Endometrial microvascular endothelial cells (primary cell): ENCODE results near the gene PLB1. TPM values are rescaled to one million over a fixed set of nuclear protein-coding genes. Genes with fewer than 3 reads are reported as not detected.
"Not testable (repeated sequence)": the region's sequence is repeated elsewhere in the genome, so short reads cannot be mapped to it uniquely, and the experiment has no call there.

ENCODE experiments used
- in situ Hi-C: cut with HindIII; loops from 2 replicates; pipeline ENCODE4 v1.10.0; 2017; ENCODE audit warnings: low sequenced_read_pairs, low pct_unique_long_range_greater_than_20kb; ENCODE audit errors: inconsistent ontology term
- total RNA-seq: library from RNA; depleted of rRNA; stranded (reverse); fragments of >200 nt; gene quantifications from one replicate; pipeline ENCODE4 v1.2.3, GENCODE V29; 2015; ENCODE audit errors: inconsistent ontology term

PLB1 gene
- total RNA-seq, 1 donor from 2014 or later, result 8.9 TPM

DNA sequence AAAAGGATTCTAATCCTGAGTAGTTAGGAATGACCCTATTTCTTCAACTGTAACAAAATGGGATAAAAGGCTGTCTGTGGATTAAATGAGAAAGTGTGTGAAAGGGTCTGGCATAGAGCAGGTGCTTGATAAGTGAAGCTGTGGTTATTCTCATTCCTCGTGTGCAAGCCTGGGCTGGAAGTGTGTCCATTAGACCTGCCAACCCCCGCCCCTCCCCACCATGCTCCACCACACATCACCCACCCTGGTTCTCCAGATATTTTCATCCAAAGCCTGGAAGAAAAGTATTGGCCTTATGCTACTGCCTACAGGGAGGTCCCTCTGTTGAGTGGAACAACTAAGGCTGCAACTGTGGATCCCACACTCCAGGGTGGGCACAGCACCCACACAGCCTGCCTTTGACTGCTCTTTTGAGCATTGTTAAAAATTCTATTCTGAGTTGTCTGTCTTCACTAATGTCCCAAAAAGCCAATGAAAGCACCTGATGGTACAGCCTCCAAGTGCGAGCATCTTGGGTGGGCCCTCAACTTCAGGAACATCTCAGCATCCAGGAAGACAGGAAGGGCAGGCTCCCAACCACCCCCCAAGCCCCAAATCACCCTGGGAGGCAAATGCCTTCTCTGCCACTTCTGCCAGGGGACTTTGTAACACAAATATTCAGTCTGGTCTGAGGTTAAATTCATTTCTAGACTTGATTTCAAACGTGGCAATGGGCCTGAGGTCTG lies 153.0 kb downstream of the PLB1 start:
- in situ Hi-C loops, result no loop called here

DNA sequence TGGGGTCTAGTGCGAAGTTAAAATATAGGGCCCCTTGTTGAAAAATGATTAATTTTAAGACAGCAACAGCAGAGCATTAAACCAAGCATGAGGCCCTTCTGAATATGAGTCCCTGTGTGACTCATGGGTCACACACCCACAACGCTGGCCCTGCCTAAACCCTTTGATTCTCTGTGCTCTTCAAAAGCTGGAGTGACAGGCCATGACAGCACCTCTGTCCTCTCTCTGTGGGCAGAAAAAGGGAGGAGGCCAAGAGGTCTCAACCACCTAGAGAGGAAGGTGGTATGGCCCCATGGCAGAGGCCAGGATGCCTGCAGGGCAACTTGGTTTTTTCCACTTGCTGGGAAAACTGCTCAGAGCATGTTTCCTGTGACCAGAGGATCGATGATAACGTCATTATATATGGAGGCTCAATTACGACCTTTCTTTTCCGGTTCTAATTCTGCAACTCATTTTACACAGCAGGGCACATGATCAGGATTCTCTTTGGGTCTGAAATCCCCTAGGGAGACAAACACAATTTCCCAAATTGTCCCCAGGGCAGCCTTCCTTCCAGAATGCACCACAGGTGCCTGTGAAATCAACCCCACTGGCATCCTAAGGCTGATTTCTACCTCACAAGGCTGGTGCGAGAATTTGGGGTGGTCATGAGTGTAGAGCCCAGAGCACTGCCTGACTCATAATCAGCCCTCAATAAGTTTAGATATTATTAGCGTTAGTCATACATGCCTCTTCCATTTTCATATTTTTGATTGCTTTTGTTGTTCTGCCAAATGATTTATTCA lies 153.8 kb downstream of the PLB1 start:
- in situ Hi-C loops, result no loop called here

DNA sequence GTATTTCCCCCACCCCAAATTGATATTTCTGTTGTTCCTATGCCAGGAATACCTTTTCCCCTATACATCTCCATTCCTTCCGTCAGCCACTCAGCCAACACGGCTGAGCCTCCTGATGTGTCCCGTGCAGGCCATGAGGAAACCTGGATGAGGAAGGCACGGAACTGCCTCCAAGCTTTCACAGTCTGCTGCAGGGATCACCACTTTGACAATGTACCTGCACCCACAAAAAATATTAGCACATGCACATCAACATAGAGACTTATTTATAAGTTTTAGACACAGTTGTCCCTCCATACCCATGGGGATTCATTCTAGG lies 154.4 kb downstream of the PLB1 start:
- in situ Hi-C loops, result no loop called here

DNA sequence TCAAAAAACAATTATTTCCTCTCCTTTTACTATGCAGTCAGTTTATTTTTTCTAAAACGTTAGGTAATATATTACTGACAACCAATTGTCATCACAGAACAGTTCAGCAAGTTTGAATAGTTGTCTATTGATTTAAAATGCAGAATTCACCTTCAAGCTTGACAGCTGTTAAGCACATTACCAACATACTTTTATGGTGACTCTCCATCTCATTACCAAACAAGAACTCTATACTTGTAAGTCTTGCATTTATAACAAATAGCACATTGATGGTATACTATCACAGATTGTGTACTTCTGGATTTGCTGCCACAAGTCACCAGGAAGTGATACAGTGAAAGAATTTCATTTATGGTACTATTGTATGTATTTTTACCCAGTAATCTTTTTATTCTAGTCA lies 156.4 kb downstream of the PLB1 start:
- in situ Hi-C loops, result no loop called here

DNA sequence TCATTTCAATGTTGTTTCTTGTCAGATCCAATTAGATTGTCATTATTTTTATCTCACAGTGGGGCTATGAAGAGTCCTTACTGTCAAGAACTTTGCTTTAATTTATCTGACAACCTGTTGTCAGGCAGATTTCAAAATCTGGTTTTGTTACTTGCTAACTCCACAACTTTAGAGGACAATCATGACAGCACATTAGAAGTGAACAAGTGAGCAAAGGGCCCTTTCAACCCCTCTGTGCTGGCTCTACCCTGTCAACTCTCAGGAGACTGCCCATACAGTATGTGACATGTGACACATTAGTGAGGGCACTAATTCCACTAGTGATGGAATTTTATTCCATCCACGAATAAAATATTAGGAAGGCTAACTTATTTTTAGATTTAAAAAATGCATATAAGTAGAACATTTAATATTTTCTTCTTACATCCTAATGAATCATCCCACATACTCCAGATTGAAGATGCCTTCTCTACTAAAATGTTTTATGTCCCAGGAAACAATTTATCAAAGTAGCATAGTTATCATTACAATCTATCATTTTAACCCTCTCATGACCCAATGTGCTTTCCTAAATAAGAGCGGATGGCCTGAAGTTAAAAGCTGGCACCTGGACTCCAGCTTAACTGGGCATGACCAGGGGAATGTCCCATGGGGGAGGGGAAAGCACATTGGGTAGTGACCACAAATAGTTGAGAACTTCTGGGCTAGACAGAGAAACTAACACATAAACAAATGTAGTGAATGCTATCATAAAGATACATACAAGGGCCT lies 158.2 kb downstream of the PLB1 start:
- in situ Hi-C loops, result no loop called here

- in situ Hi-C loops, result no loop called here
Measured at GRCh38 chr2:28654663-28655320, 158.9 kb downstream of the PLB1 start.

DNA sequence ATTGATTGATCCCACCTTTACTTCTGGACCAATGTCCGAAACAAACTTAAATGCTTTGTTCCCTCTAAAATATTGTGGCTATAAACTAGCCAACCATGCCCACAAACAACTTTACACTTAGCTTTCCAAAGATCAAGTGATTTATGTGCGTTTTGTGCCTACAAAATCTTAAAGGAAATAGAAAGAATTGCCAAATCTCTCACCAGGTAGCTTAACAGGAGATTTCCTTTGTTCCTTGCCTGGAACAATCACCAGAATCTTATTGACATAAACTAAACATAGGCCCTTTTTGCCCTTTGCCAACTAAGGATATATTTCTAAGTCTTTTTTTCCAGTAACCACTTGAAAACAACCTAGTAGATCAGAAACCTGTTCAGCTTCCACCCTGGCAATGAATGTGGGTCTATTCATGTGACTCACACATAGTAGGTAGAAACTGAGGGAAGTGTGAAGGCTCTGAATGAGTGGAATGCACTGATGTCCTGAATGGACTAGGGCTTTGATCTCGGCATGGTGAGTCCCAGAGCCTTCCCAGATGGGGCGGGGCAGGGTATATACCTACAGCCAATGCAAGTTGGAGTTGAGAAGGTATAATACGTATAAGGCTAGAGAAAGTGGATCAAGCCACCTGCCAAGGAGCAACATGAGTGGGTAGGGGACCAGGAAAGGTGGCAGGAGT lies 161.2 kb downstream of the PLB1 start:
- in situ Hi-C loops, result no loop called here

GRCh38 chr2:28658369-28658768 lies 162.5 kb downstream of the PLB1 start:
- in situ Hi-C loops, result no loop called here

- in situ Hi-C loops, result no loop called here
Measured at GRCh38 chr2:28659127-28659526, 163.3 kb downstream of the PLB1 start.

- in situ Hi-C loops, result no loop called here
Measured at GRCh38 chr2:28661589-28662001, 165.7 kb downstream of the PLB1 start.

DNA sequence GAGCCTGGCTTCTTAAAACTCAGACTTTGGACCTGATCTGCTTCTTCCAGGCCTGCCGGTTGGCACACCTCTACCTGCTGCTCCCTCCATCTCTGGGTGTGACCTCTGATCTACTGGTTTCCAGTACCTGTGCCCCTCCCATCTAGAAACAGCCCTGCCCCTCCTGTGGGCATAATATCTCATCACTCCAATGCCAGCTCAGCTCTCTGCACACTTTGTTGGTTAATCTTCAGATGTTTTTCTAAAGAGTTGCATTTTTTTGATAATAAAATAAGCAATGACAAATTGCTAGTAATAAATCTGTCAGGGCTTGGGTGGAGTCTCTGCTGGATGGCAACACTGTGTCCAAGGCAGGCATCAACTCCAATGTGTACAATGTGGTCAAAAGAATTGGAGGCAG lies 166.2 kb downstream of the PLB1 start:
- in situ Hi-C loops, result no loop called here

- in situ Hi-C loops, result no loop called here
Measured at GRCh38 chr2:28662468-28663181, 166.8 kb downstream of the PLB1 start.

DNA sequence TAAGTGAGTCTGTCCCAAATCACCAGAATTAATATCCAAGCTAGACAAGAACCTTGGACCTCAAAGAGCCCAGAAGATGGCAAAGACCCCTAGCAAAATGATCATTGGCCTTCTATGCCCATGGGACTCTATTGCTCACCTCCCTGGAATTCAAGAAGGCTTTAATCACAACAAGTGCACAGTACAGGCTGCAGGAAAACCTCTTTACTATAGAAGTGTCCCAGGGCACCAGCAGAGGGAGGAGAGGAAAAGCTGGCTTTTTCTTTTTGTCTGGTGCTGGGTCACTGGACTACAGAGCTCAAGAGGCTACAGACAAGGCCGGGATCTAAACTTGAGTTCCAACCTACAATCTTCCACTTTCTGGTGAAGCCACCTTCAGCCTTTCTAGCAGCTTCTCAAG lies 167.5 kb downstream of the PLB1 start:
- in situ Hi-C loops, result no loop called here

DNA sequence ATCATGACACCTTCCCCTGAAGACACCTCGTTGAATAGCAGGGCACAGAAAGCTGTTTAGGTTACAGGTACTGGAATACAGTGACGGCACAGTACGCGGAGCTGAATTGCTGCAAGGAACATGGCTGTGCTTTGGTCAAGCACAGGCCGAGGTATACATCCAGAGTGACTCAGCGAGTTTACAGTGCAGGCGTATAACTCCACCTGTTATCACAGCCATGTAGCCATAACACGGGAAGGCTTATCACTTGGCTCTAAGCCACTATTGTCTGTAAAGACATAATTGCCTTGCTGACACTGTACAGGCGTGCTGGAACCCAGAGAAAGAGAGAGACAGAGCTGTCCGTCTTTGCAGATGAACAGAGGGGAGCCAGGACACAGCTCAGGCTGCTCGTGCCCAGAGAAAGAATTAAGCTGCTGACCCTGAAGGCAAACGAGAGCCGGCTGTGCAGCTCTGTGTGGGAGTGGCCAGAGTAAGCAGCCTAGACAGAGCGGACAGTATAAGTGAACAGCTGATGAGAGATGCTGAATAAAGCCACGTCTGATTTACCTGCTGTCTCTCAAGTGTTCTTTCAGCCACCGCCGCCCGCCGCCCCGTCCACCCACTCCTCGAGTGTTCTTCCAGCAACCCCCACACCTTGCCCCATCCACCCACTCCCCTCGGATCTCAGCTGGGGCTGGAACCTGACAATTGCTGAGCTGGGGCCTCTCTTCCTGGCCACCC lies 168.4 kb downstream of the PLB1 start:
- in situ Hi-C loops, result no loop called here

- in situ Hi-C loops, result no loop called here
Measured at GRCh38 chr2:28665041-28665704, 169.3 kb downstream of the PLB1 start.

- in situ Hi-C loops, result not testable (repeated sequence)
Measured at GRCh38 chr2:28665811-28666377, 170.0 kb downstream of the PLB1 start.
